Measurements from ENCODE around the gene SUGCT. TPM values are rescaled to one million over a fixed set of nuclear protein-coding genes. Genes with fewer than 3 reads are reported as not detected.

Gene SUGCT
- polyA plus RNA-seq, 1 of the 3 experiments (the other 2 are of a cell fraction): 53.7 TPM

DNA sequence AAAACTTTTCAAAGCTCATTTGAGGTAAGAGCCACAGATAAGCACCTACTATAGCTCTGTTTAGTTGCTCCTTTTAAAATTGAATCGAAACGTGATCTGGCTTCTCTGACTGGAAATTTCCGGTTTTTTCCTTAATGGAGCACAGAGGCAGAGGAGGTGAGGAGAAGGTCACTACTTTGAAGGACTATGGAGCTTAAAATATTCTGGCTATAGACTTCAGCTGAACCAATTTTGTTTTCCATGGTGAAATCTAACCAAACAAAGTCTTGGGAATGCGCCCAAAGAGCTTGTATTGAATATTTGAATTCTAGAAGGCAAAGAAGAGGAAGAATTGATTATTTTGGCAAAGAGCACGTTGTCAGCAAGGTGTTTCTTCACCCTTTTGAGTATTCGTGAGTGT, 711.1 kb downstream of the SUGCT start:
- H3K79me2 ChIP-seq (ENCODE audit: insufficient read depth): no peaks in the 10 kb centered on the region; the same call in 1 of the 2 replicates
- H3K9ac ChIP-seq: no peak overlapping the region
- H3K9me2 ChIP-seq: no peaks in the 10 kb centered on the region
- H3F3A ChIP-seq (replicated peaks; ENCODE audit: insufficient read depth): peaks cover 3% of the 10 kb centered on the region
- ChIA-PET CTCF (interaction anchor here (0.6 to 1.0 kb wide), 3 partner anchors 12 to 505 kb away, joined by 3 read pairs; no protein-coding TSS in a partner anchor), POLR2A (no interaction called here)
- no peaks in the 10 kb centered on the region for H3K4me1 ChIP-seq (ENCODE audit: control insufficient read depth in 1 of 2, insufficient read depth in 2 of 2, low read depth in 1 of 2, low read length in 1 of 2)
- H3K36me3 ChIP-seq (replicated peaks in 1 of 2; ENCODE audit: control insufficient read depth in 1 of 2, insufficient read depth in 2 of 2, low read length in 1 of 2): peaks cover 0 to 24% of the 10 kb centered on the region in 2 experiments
- H3K4me3 ChIP-seq (ENCODE audit: low read depth in 2 of 2, low read length in 1 of 2): no peak overlapping the region
- H2AFZ ChIP-seq (ENCODE audit: low read depth): no peak overlapping the region
- H3K4me2 ChIP-seq: no peak overlapping the region
- no peak for DNase-seq
- no peaks in the 10 kb centered on the region for H3K27me3 ChIP-seq (ENCODE audit: insufficient read depth)
- no peaks in the 10 kb centered on the region for H4K20me1 ChIP-seq (ENCODE audit: insufficient read depth)
- H3K9me3 ChIP-seq: peaks cover 18% of the 10 kb centered on the region
- 77% methylated on average over 6 of the region's 6 CpGs for WGBS (ENCODE audit: low lambda C conversion rate)
- TF ChIP-seq RXRA (IDR thresholded peaks at IDR 0.05; ENCODE audit: borderline replicate concordance, low read depth): no peak
- TF ChIP-seq, protein P1, sequence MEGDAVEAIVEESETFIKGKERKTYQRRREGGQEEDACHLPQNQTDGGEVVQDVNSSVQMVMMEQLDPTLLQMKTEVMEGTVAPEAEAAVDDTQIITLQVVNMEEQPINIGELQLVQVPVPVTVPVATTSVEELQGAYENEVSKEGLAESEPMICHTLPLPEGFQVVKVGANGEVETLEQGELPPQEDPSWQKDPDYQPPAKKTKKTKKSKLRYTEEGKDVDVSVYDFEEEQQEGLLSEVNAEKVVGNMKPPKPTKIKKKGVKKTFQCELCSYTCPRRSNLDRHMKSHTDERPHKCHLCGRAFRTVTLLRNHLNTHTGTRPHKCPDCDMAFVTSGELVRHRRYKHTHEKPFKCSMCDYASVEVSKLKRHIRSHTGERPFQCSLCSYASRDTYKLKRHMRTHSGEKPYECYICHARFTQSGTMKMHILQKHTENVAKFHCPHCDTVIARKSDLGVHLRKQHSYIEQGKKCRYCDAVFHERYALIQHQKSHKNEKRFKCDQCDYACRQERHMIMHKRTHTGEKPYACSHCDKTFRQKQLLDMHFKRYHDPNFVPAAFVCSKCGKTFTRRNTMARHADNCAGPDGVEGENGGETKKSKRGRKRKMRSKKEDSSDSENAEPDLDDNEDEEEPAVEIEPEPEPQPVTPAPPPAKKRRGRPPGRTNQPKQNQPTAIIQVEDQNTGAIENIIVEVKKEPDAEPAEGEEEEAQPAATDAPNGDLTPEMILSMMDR (IDR thresholded peaks at IDR 0.05): no peak
- TF ChIP-seq CHD2 (IDR thresholded peaks at IDR 0.05; ENCODE audit: low read length, partially characterized antibody): no peak
- TF ChIP-seq NRF1 (IDR thresholded peaks at IDR 0.05; ENCODE audit: low read depth, low read length): no peak
- TF ChIP-seq TCF12 (IDR thresholded peaks at IDR 0.05): no peak
- no peak for TF ChIP-seq RCOR1 (IDR thresholded peaks at IDR 0.05; ENCODE audit: low read length)
- TF ChIP-seq FOXM1 (IDR thresholded peaks at IDR 0.05; ENCODE audit: low read depth): no peak
- no peak for TF ChIP-seq GATA2 (CRISPR knock-in tag; IDR thresholded peaks at IDR 0.05)
- TF ChIP-seq YY1 (IDR thresholded peaks at IDR 0.05; ENCODE audit: low read depth): no peak
- TF ChIP-seq MEF2A (IDR thresholded peaks at IDR 0.05; ENCODE audit: borderline replicate concordance, low read depth): no peak
- no peak overlapping the region for H3K27ac ChIP-seq (ENCODE audit: low read depth in 2 of 2, low read length in 1 of 2)

DNA sequence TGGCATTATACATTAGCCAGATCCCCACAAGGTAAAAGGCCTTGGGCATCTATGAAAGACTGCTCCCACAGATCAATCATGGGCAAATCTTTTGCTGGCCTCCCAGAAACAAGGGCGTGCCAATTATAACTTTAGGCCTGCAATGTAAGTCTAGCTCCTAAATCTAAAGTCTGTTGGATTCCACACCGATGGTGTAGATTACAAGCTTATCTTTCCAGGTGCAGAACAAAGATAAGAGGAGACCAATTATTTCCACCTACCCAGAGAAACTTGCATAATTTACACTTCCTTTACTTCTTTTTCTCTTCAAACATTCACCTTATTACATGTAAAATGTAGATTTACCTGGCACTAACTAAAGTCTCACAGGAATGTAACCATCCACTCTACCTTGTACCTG, 713.1 kb downstream of the SUGCT start:
- TF ChIP-seq EZH2phosphoT487 (IDR thresholded peaks at IDR 0.05; ENCODE audit: borderline replicate concordance, low read depth) (no peak), RAD21 (IDR thresholded peaks at IDR 0.05; ENCODE audit: low read length) (no peak), ELF1 (IDR thresholded peaks at IDR 0.05) (no peak), GABPA (IDR thresholded peaks at IDR 0.05; ENCODE audit: low read depth) (no peak), SMC3 (IDR thresholded peaks at IDR 0.05; ENCODE audit: low read depth, low read length) (no peak), MEF2A (IDR thresholded peaks at IDR 0.05; ENCODE audit: borderline replicate concordance, low read depth) (no peak), NRF1 (IDR thresholded peaks at IDR 0.05; ENCODE audit: low read depth, low read length) (no peak), CHD2 (IDR thresholded peaks at IDR 0.05; ENCODE audit: low read length, partially characterized antibody) (no peak)
- TF ChIP-seq, protein P2, sequence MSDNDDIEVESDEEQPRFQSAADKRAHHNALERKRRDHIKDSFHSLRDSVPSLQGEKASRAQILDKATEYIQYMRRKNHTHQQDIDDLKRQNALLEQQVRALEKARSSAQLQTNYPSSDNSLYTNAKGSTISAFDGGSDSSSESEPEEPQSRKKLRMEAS (IDR thresholded peaks at IDR 0.05; ENCODE audit: low read depth): no peak
- H3K27me3 ChIP-seq (ENCODE audit: insufficient read depth): no peaks in the 10 kb centered on the region
- WGBS (ENCODE audit: low lambda C conversion rate): 94% methylated on average over 2 of the region's 2 CpGs
- no peaks in the 10 kb centered on the region for H3K9me2 ChIP-seq
- no peak overlapping the region for H3K27ac ChIP-seq (ENCODE audit: low read depth in 2 of 2, low read length in 1 of 2)
- ChIA-PET CTCF (interaction anchor here (1.0 kb wide), 1 partner anchor 15 kb away, joined by 3 read pairs; no protein-coding TSS in a partner anchor), POLR2A (no interaction called here)
- no peaks in the 10 kb centered on the region for H3K9me3 ChIP-seq
- H3K36me3 ChIP-seq (replicated peaks in 1 of 2; ENCODE audit: control insufficient read depth in 1 of 2, insufficient read depth in 2 of 2, low read length in 1 of 2): peaks cover 0 to 4% of the 10 kb centered on the region in 2 experiments
- H3K4me1 ChIP-seq (ENCODE audit: control insufficient read depth in 1 of 2, insufficient read depth in 2 of 2, low read depth in 1 of 2, low read length in 1 of 2): no peaks in the 10 kb centered on the region
- H4K20me1 ChIP-seq (ENCODE audit: insufficient read depth): no peaks in the 10 kb centered on the region
- no peak overlapping the region for H2AFZ ChIP-seq (ENCODE audit: low read depth)
- no peaks in the 10 kb centered on the region for H3F3A ChIP-seq (replicated peaks; ENCODE audit: insufficient read depth)
- H3K9ac ChIP-seq: no peak overlapping the region
- H3K79me2 ChIP-seq (ENCODE audit: insufficient read depth): no peaks in the 10 kb centered on the region; the same call in 1 of the 2 replicates
- H3K4me2 ChIP-seq: no peak overlapping the region
- no peak overlapping the region for H3K4me3 ChIP-seq (ENCODE audit: low read depth in 2 of 2, low read length in 1 of 2)
- DNase-seq: no peak

All from SK-N-SH (cell line).